Measurements from ENCODE around the gene FBRS. TPM values are rescaled to one million over a fixed set of nuclear protein-coding genes. Genes with fewer than 3 reads are reported as not detected.

Gene FBRS
- total and polyA plus RNA-seq, 2 donors (not counting 1 experiment from before 2014, with no cell fraction given), result 5.5 to 20.8 TPM

- H2AFZ ChIP-seq (ENCODE audit: low read length), result no peak overlapping the region
- H3K4me2 ChIP-seq (ENCODE audit: extremely low read depth, insufficient read depth, low read length), result no peak overlapping the region
- no peak overlapping the region for H3K27ac ChIP-seq (ENCODE audit: insufficient read depth, low read length)
- H3K9ac ChIP-seq (ENCODE audit: insufficient read depth, low read length), result no peak overlapping the region
- H3K4me3 ChIP-seq (replicated peaks in 1 of 4; ENCODE audit: control extremely low read depth in 1 of 4, insufficient read depth in 1 of 4, low read depth in 3 of 4, low read length in 4 of 4), result no peak overlapping the region
- no peak for DNase-seq (ENCODE audit: low read depth in 2 of 2)
- no peaks in the 10 kb centered on the region for H3K36me3 ChIP-seq (ENCODE audit: control insufficient read depth, insufficient read depth, low read length)
- no peaks in the 10 kb centered on the region for H3K4me1 ChIP-seq (ENCODE audit: control insufficient read depth, extremely low read depth, insufficient read depth, low read length)
- H3K79me2 ChIP-seq (ENCODE audit: control insufficient read depth, insufficient read depth, low read length), result no peaks in the 10 kb centered on the region
- no peaks in the 10 kb centered on the region for H3K27me3 ChIP-seq (ENCODE audit: control insufficient read depth, insufficient read depth, low read length)
- no peak for TF ChIP-seq CTCF (conservative IDR thresholded peaks at IDR 0.05 in 1 of 2, IDR thresholded peaks at IDR 0.05 in 1 of 2; ENCODE audit: low read depth in 1 of 2, low read length in 2 of 2)
- no peak for TF ChIP-seq EZH2 (IDR thresholded peaks at IDR 0.05; ENCODE audit: low read length, missing control alignments)
- H3K9me3 ChIP-seq (ENCODE audit: control insufficient read depth, insufficient read depth, low read depth, low read length), result no peaks in the 10 kb centered on the region
- H4K20me1 ChIP-seq (ENCODE audit: control insufficient read depth, extremely low read depth, insufficient read depth, low read length), result no peaks in the 10 kb centered on the region
These were observed 20.3 kb downstream of the FBRS start for GRCh38 chr16:30678586-30678970.

GRCh38 chr16:30680326-30680725, 22.1 kb downstream of the FBRS start:
- TF ChIP-seq CTCF (conservative IDR thresholded peaks at IDR 0.05 in 1 of 2, IDR thresholded peaks at IDR 0.05 in 1 of 2; ENCODE audit: low read depth in 1 of 2, low read length in 2 of 2), result no peak
- no peak for TF ChIP-seq EZH2 (IDR thresholded peaks at IDR 0.05; ENCODE audit: low read length, missing control alignments)
- Histone ChIP-seq H3K4me2 (ENCODE audit: extremely low read depth, insufficient read depth, low read length) (no peak overlapping the region), H3K27ac (ENCODE audit: insufficient read depth, low read length) (no peak overlapping the region), H2AFZ (ENCODE audit: low read length) (no peak overlapping the region), H3K9ac (ENCODE audit: insufficient read depth, low read length) (no peak overlapping the region), H3K4me3 (replicated peaks in 1 of 4; ENCODE audit: control extremely low read depth in 1 of 4, insufficient read depth in 1 of 4, low read depth in 3 of 4, low read length in 4 of 4) (no peak overlapping the region), H4K20me1 (ENCODE audit: control insufficient read depth, extremely low read depth, insufficient read depth, low read length) (no peaks in the 10 kb centered on the region), H3K36me3 (ENCODE audit: control insufficient read depth, insufficient read depth, low read length) (no peaks in the 10 kb centered on the region), H3K27me3 (ENCODE audit: control insufficient read depth, insufficient read depth, low read length) (no peaks in the 10 kb centered on the region), H3K79me2 (ENCODE audit: control insufficient read depth, insufficient read depth, low read length) (no peaks in the 10 kb centered on the region), H3K4me1 (ENCODE audit: control insufficient read depth, extremely low read depth, insufficient read depth, low read length) (no peaks in the 10 kb centered on the region), H3K9me3 (ENCODE audit: control insufficient read depth, insufficient read depth, low read depth, low read length) (no peaks in the 10 kb centered on the region)
- DNase-seq (ENCODE audit: low read depth in 2 of 2), result no peak

- no peaks in the 10 kb centered on the region for H3K9me3 ChIP-seq (ENCODE audit: control insufficient read depth, insufficient read depth, low read depth, low read length)
- H2AFZ ChIP-seq (ENCODE audit: low read length), result no peak overlapping the region
- no peaks in the 10 kb centered on the region for H3K4me1 ChIP-seq (ENCODE audit: control insufficient read depth, extremely low read depth, insufficient read depth, low read length)
These were observed 30.5 kb downstream of the FBRS start for GRCh38 chr16:30688701-30689100.

More at GRCh38 chr16:30688701-30689100, 30.5 kb downstream of the FBRS start:
- no peak for TF ChIP-seq EZH2 (IDR thresholded peaks at IDR 0.05; ENCODE audit: low read length, missing control alignments)
- TF ChIP-seq CTCF (conservative IDR thresholded peaks at IDR 0.05 in 1 of 2, IDR thresholded peaks at IDR 0.05 in 1 of 2; ENCODE audit: low read depth in 1 of 2, low read length in 2 of 2), result no peak
- Histone ChIP-seq H3K9ac (ENCODE audit: insufficient read depth, low read length) (no peak overlapping the region), H3K27ac (ENCODE audit: insufficient read depth, low read length) (no peak overlapping the region), H3K4me2 (ENCODE audit: extremely low read depth, insufficient read depth, low read length) (no peak overlapping the region), H3K4me3 (replicated peaks in 1 of 4; ENCODE audit: control extremely low read depth in 1 of 4, insufficient read depth in 1 of 4, low read depth in 3 of 4, low read length in 4 of 4) (no peak overlapping the region), H3K27me3 (ENCODE audit: control insufficient read depth, insufficient read depth, low read length) (no peaks in the 10 kb centered on the region), H3K79me2 (ENCODE audit: control insufficient read depth, insufficient read depth, low read length) (no peaks in the 10 kb centered on the region), H3K36me3 (ENCODE audit: control insufficient read depth, insufficient read depth, low read length) (no peaks in the 10 kb centered on the region), H4K20me1 (ENCODE audit: control insufficient read depth, extremely low read depth, insufficient read depth, low read length) (no peaks in the 10 kb centered on the region)
- no peak for DNase-seq (ENCODE audit: low read depth in 2 of 2)

Data from fibroblast of lung (primary cell).